Measurements from ENCODE around the gene MED16. TPM values are rescaled to one million over a fixed set of nuclear protein-coding genes. Genes with fewer than 3 reads are reported as not detected.
A peak's percentile ranks its signal among the peaks of the same experiment; 100 is the strongest.

Gene MED16
- total and polyA plus RNA-seq, 7 donors = 30.7 to 66.5 (median 51.3) TPM

- no peak for TF ChIP-seq CTCF (IDR thresholded peaks at IDR 0.05)
- peaks cover 4% of the 10 kb centered on the region for H3K4me1 ChIP-seq
- 91 to 93% (median 92%) methylated on average over 29 to 34 of the region's 34 CpGs for WGBS, 3 donors
- H3K4me3 ChIP-seq = no peak overlapping the region
- DNase-seq (no peak), ATAC-seq (no peak)
- intact Hi-C loops (cut with DNase I) = no loop called here
- H3K9me3 ChIP-seq = no peaks in the 10 kb centered on the region
- no peaks in the 10 kb centered on the region for H3K27me3 ChIP-seq (ENCODE audit: insufficient read depth in 3 of 3, low read length in 2 of 3)
- H3K36me3 ChIP-seq (ENCODE audit: insufficient read depth in 1 of 2, low read depth in 1 of 2) = peaks cover 0 to 46% of the 10 kb centered on the region in 2 donors
- peak overlapping the region; percentile 36 for H3K27ac ChIP-seq
These were observed 24.3 kb downstream of the MED16 start for GRCh38 chr19:868458-869244.

- H3K27me3 ChIP-seq (ENCODE audit: insufficient read depth in 3 of 3, low read length in 2 of 3) = peaks cover 0 to 5% (median 0%) of the 10 kb centered on the region in 3 donors
- peaks cover 0 to 42% of the 10 kb centered on the region in 2 donors for H3K36me3 ChIP-seq (ENCODE audit: insufficient read depth in 1 of 2, low read depth in 1 of 2)
- no peak for ATAC-seq
- H3K27ac ChIP-seq = no peak overlapping the region
- H3K4me1 ChIP-seq = peaks cover 4% of the 10 kb centered on the region
- no peak for DNase-seq
- H3K9me3 ChIP-seq = no peaks in the 10 kb centered on the region
- intact Hi-C loops (cut with DNase I) = no loop called here
- 92 to 94% (median 92%) methylated on average over 38 to 39 of the region's 39 CpGs for WGBS, 3 donors
- H3K4me3 ChIP-seq = no peak overlapping the region
- no peak for TF ChIP-seq CTCF (IDR thresholded peaks at IDR 0.05)
These were observed 25.0 kb downstream of the MED16 start for GRCh38 chr19:867855-868457.

GRCh38 chr19:867301-867793 lies 25.6 kb downstream of the MED16 start:
- no peak overlapping the region for H3K4me3 ChIP-seq
- no peak overlapping the region for H3K27ac ChIP-seq
- no peak for TF ChIP-seq CTCF (IDR thresholded peaks at IDR 0.05)
- H3K27me3 ChIP-seq (ENCODE audit: insufficient read depth in 3 of 3, low read length in 2 of 3) = peaks cover 0 to 8% (median 2%) of the 10 kb centered on the region in 3 donors
- ATAC-seq = no peak
- no peak for DNase-seq
- peaks cover 4% of the 10 kb centered on the region for H3K4me1 ChIP-seq
- intact Hi-C loops (cut with DNase I) = no loop called here
- peaks cover 0 to 39% of the 10 kb centered on the region in 2 donors for H3K36me3 ChIP-seq (ENCODE audit: insufficient read depth in 1 of 2, low read depth in 1 of 2)
- WGBS, 3 donors = 72 to 74% (median 74%) methylated on average over 12 to 16 of the region's 16 CpGs
- no peaks in the 10 kb centered on the region for H3K9me3 ChIP-seq

- DNase-seq = no peak
- H3K9me3 ChIP-seq = no peaks in the 10 kb centered on the region
- intact Hi-C loops (cut with DNase I) = no loop called here
- no peak overlapping the region for H3K4me3 ChIP-seq
- H3K27ac ChIP-seq = no peak overlapping the region
- H3K4me1 ChIP-seq = peaks cover 4% of the 10 kb centered on the region
- TF ChIP-seq CTCF (IDR thresholded peaks at IDR 0.05) = no peak
- peaks cover 0 to 38% of the 10 kb centered on the region in 2 donors for H3K36me3 ChIP-seq (ENCODE audit: insufficient read depth in 1 of 2, low read depth in 1 of 2)
- ATAC-seq = no peak
- WGBS, 3 donors = 84 to 87% (median 85%) methylated on average over 17 to 38 of the region's 38 CpGs
- peaks cover 0 to 8% (median 2%) of the 10 kb centered on the region in 3 donors for H3K27me3 ChIP-seq (ENCODE audit: insufficient read depth in 3 of 3, low read length in 2 of 3)
These were observed 26.2 kb downstream of the MED16 start for GRCh38 chr19:866769-867300.
